Type B pancreatic cell (in vitro differentiated cells): Measurements from ENCODE around the gene STARD7. TPM values are rescaled to one million over a fixed set of nuclear protein-coding genes. Genes with fewer than 3 reads are reported as not detected.
A peak's percentile ranks its signal among the peaks of the same experiment; 100 is the strongest.

ENCODE experiments used
- DNase-seq: peaks from one replicate; pipeline ENCODE4 v3.0.0; 2021; ENCODE audit warnings: mixed read lengths; ENCODE audit not compliant: unreplicated experiment; ENCODE audit errors: extremely low spot score
- H3K27ac Mint-ChIP-seq: 2 replicates; pipeline ENCODE4 v1.8.0; 2021; ENCODE audit warnings: mild to moderate bottlenecking, mixed read lengths
- H3K27me3 Mint-ChIP-seq: 2 replicates; pipeline ENCODE4 v1.8.0; 2021; ENCODE audit warnings: mixed read lengths
- H3K36me3 Mint-ChIP-seq: 2 replicates; pipeline ENCODE4 v1.8.0; 2021; ENCODE audit warnings: mixed read lengths
- H3K4me1 Mint-ChIP-seq: one replicate; pipeline ENCODE4 v1.8.0; 2021; ENCODE audit warnings: mixed read lengths; ENCODE audit not compliant: unreplicated experiment
- H3K4me3 Mint-ChIP-seq: 2 replicates; pipeline ENCODE4 v1.8.0; 2021; ENCODE audit warnings: mild to moderate bottlenecking, mixed read lengths
- H3K9me3 Mint-ChIP-seq: 2 replicates; pipeline ENCODE4 v1.8.0; 2021; ENCODE audit warnings: mixed read lengths
- CTCF ChIP-seq: fragments of 200-600 bp; sonication (generic); conservative IDR thresholded peaks from 2 replicates; pipeline ENCODE4 v1.5.0; 2021; ENCODE audit warnings: antibody characterized with exemption, mild to moderate bottlenecking
- total RNA-seq: library from RNA; stranded (reverse); gene quantifications from 2 replicates; pipeline ENCODE4 v1.2.1, GENCODE V29; 2021; ENCODE audit warnings: low replicate concordance

The STARD7 gene
- total RNA-seq, 1 donor from 2014 or later: 146 TPM

- Mint-ChIP-seq H3K4me3 (peak overlapping the region; percentile 28), H3K36me3 (no peaks in the 10 kb centered on the region), H3K9me3 (no peaks in the 10 kb centered on the region), H3K27me3 (peaks cover 22% of the 10 kb centered on the region), H3K4me1 (peaks cover 12% of the 10 kb centered on the region), H3K27ac (peak overlapping the region; percentile 55)
- DNase-seq: no peak
- no peak for TF ChIP-seq CTCF
Measured at GRCh38 chr2:96146153-96146880, 62.3 kb downstream of the STARD7 start.

GRCh38 chr2:96145848-96146152 is 62.8 kb downstream of the STARD7 start:
- Mint-ChIP-seq H3K36me3 (no peaks in the 10 kb centered on the region), H3K27ac (no peak overlapping the region), H3K27me3 (peaks cover 22% of the 10 kb centered on the region), H3K4me1 (peaks cover 12% of the 10 kb centered on the region), H3K4me3 (no peak overlapping the region), H3K9me3 (no peaks in the 10 kb centered on the region)
- TF ChIP-seq CTCF: no peak
- no peak for DNase-seq

GRCh38 chr2:96145036-96145847 is 63.4 kb downstream of the STARD7 start, which contains the start of gene DUSP2:
TSS of gene DUSP2 (minus strand) at chr2:96145440. CDS start at chr2:96145354, 86 bp downstream.
- no peak for DNase-seq
- Mint-ChIP-seq H3K27ac (peak within 1 kb of the TSS; percentile 36), H3K36me3 (no peaks in the 10 kb centered on the region)

GRCh38 chr2:96144481-96145035 is 64.1 kb downstream of the STARD7 start:
- peaks cover 22% of the 10 kb centered on the region for H3K27me3 Mint-ChIP-seq
- H3K4me1 Mint-ChIP-seq: peaks cover 12% of the 10 kb centered on the region
- DNase-seq: no peak
- no peaks in the 10 kb centered on the region for H3K9me3 Mint-ChIP-seq
- peak overlapping the region; percentile 83 for H3K4me3 Mint-ChIP-seq
- H3K27ac Mint-ChIP-seq: peak overlapping the region; percentile 36
- no peaks in the 10 kb centered on the region for H3K36me3 Mint-ChIP-seq
- TF ChIP-seq CTCF: peak; percentile 20

More at GRCh38 chr2:96145036-96145847, 63.4 kb downstream of the STARD7 start, which contains the start of gene DUSP2:
- Mint-ChIP-seq H3K9me3 (no peaks in the 10 kb centered on the region), H3K27me3 (peaks cover 22% of the 10 kb centered on the region), H3K4me3 (peak within 1 kb of the TSS; percentile 83), H3K4me1 (peaks cover 12% of the 10 kb centered on the region)
- no peak for TF ChIP-seq CTCF

- Mint-ChIP-seq H3K4me3 (peak overlapping the region; percentile 83), H3K27ac (peak overlapping the region; percentile 36), H3K36me3 (no peaks in the 10 kb centered on the region), H3K9me3 (no peaks in the 10 kb centered on the region), H3K4me1 (peaks cover 8% of the 10 kb centered on the region), H3K27me3 (peaks cover 22% of the 10 kb centered on the region)
- DNase-seq: no peak
- peak; percentile 44 for TF ChIP-seq CTCF
Measured at GRCh38 chr2:96143848-96144480, 64.7 kb downstream of the STARD7 start.
